HS-27A (cell line): ENCODE measurements around the gene SSH2.
"Not testable (repeated sequence)": the region's sequence is repeated elsewhere in the genome, so short reads cannot be mapped to it uniquely, and the experiment has no call there.

Source experiments
- DNase-seq: peaks from one replicate; pipeline ENCODE4 v3.0.0-alpha.2; 2012; ENCODE audit warnings: low read depth, missing footprints

The SSH2 gene

GRCh38 chr17:29661213-29661612 lies 268.8 kb downstream of the SSH2 start:
- no peak for DNase-seq

GRCh38 chr17:29659155-29659554 lies 270.9 kb downstream of the SSH2 start:
- no peak for DNase-seq

GRCh38 chr17:29655323-29655722 lies 274.7 kb downstream of the SSH2 start:
- DNase-seq = no peak

- no peak for DNase-seq
Measured at GRCh38 chr17:29653995-29654714, 275.9 kb downstream of the SSH2 start.

- no peak for DNase-seq
Measured at GRCh38 chr17:29652976-29653375, 277.1 kb downstream of the SSH2 start.

- DNase-seq = not testable (repeated sequence)
Measured at GRCh38 chr17:29651913-29652312, 278.1 kb downstream of the SSH2 start.

GRCh38 chr17:29650396-29650795 lies 279.6 kb downstream of the SSH2 start:
- DNase-seq = no peak

GRCh38 chr17:29649359-29649758 lies 280.7 kb downstream of the SSH2 start:
- no peak for DNase-seq

GRCh38 chr17:29648005-29648404 lies 282.0 kb downstream of the SSH2 start:
- no peak for DNase-seq

- DNase-seq = no peak
Measured at GRCh38 chr17:29645515-29646051, 284.4 kb downstream of the SSH2 start.

GRCh38 chr17:29643817-29644160 lies 286.2 kb downstream of the SSH2 start:
- DNase-seq = no peak

GRCh38 chr17:29642171-29642611 lies 287.8 kb downstream of the SSH2 start:
- no peak for DNase-seq

- DNase-seq = no peak
Measured at GRCh38 chr17:29640981-29641642, 288.9 kb downstream of the SSH2 start.

- DNase-seq = no peak
Measured at GRCh38 chr17:29640413-29640812, 289.6 kb downstream of the SSH2 start.

GRCh38 chr17:29633886-29634285 lies 296.1 kb downstream of the SSH2 start:
- DNase-seq = no peak

- DNase-seq = no peak
Measured at GRCh38 chr17:29630630-29631193, 299.3 kb downstream of the SSH2 start.

- DNase-seq = no peak
Measured at GRCh38 chr17:29629839-29630238, 300.2 kb downstream of the SSH2 start.

GRCh38 chr17:29628644-29629043 lies 301.4 kb downstream of the SSH2 start:
- no peak for DNase-seq

- no peak for DNase-seq
Measured at GRCh38 chr17:29627951-29628350, 302.1 kb downstream of the SSH2 start.

- no peak for DNase-seq
Measured at GRCh38 chr17:29625037-29625750, 304.8 kb downstream of the SSH2 start.

GRCh38 chr17:29624586-29624985 lies 305.4 kb downstream of the SSH2 start:
- no peak for DNase-seq

- no peak for DNase-seq
Measured at GRCh38 chr17:29623283-29623647, 306.8 kb downstream of the SSH2 start.
